ENCODE results near the gene PDE5A. TPM values are rescaled to one million over a fixed set of nuclear protein-coding genes. Genes with fewer than 3 reads are reported as not detected.
"Not testable (repeated sequence)": the region's sequence is repeated elsewhere in the genome, so short reads cannot be mapped to it uniquely, and the experiment has no call there.

PDE5A gene
- polyA plus RNA-seq, 3 donors: 0.80 to 0.82 TPM; not detected in 1

DNA sequence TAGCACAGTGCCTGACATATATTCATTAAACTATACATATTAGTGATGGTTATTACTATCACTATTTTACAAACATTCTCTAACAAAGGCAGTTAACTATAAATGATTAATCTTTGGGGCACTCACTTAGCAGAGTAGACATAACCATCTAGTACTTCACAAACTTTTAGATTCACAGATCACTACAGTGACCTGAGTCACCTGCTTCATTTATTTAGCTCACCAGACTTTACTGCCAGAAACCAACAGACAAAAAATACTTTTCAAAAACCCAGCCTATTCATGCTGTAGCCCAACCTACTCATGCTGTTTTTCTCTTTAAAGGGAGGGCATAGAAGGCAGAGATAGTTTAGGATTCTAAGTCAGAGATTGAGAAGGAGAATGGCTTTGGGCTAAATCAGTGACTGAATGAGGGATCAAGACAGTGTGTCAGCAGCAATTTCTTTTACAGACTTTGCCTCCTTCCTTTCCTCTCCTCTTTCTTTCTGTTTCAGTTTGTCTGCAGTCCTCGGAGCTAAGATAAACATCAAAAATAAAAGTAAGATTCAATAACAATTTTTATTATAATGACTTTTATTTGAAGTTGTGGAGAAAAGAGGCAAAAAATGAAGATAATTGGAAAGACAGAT is 34.7 kb upstream of the PDE5A start:
- Histone ChIP-seq H3K9ac (ENCODE audit: insufficient read depth, low read length, poor library complexity, severe bottlenecking) (no peak overlapping the region), H3K4me2 (replicated peaks; ENCODE audit: extremely low read depth, low read length, poor library complexity, severe bottlenecking) (no peak overlapping the region), H3K4me3 (replicated peaks in 1 of 3; ENCODE audit: low read depth in 2 of 3, low read length in 3 of 3) (no peak overlapping the region), H3K27ac (ENCODE audit: low read depth in 1 of 2, low read length in 2 of 2) (no peak overlapping the region), H4K20me1 (ENCODE audit: insufficient read depth, low read length) (no peaks in the 10 kb centered on the region), H3K4me1 (ENCODE audit: control insufficient read depth in 1 of 2, insufficient read depth in 2 of 2, low read length in 2 of 2) (no peaks in the 10 kb centered on the region), H2AFZ (ENCODE audit: insufficient read depth, low read depth, low read length, poor library complexity, severe bottlenecking) (no peak overlapping the region), H3K9me3 (replicated peaks in 1 of 2; ENCODE audit: control insufficient read depth in 1 of 2, insufficient read depth in 1 of 2, low read length in 2 of 2) (no peaks in the 10 kb centered on the region), H3K36me3 (replicated peaks in 1 of 2; ENCODE audit: control insufficient read depth in 1 of 2, insufficient read depth in 2 of 2, low read length in 2 of 2) (no peaks in the 10 kb centered on the region), H3K79me2 (ENCODE audit: insufficient read depth, low read length) (no peaks in the 10 kb centered on the region), H3K27me3 (ENCODE audit: control insufficient read depth in 2 of 2, insufficient read depth in 2 of 2, low read length in 2 of 2) (no peaks in the 10 kb centered on the region)
- intact Hi-C loops (cut with micrococcal nuclease): no loop called here
- no peak overlapping the region for H3K27ac Mint-ChIP-seq
- H3K9me3 Mint-ChIP-seq: peaks cover 0 to 2% (median 0%) of the 10 kb centered on the region in 7 donors
- TF ChIP-seq, protein P1, sequence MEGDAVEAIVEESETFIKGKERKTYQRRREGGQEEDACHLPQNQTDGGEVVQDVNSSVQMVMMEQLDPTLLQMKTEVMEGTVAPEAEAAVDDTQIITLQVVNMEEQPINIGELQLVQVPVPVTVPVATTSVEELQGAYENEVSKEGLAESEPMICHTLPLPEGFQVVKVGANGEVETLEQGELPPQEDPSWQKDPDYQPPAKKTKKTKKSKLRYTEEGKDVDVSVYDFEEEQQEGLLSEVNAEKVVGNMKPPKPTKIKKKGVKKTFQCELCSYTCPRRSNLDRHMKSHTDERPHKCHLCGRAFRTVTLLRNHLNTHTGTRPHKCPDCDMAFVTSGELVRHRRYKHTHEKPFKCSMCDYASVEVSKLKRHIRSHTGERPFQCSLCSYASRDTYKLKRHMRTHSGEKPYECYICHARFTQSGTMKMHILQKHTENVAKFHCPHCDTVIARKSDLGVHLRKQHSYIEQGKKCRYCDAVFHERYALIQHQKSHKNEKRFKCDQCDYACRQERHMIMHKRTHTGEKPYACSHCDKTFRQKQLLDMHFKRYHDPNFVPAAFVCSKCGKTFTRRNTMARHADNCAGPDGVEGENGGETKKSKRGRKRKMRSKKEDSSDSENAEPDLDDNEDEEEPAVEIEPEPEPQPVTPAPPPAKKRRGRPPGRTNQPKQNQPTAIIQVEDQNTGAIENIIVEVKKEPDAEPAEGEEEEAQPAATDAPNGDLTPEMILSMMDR (IDR thresholded peaks at IDR 0.05): no peak
- H3K27me3 Mint-ChIP-seq (ENCODE audit: low read depth in 3 of 3): peaks cover 0 to 3% (median 2%) of the 10 kb centered on the region in 3 donors
- H3K4me1 Mint-ChIP-seq: no peaks in the 10 kb centered on the region
- H3K4me3 Mint-ChIP-seq: no peak overlapping the region
- no peaks in the 10 kb centered on the region for H3K36me3 Mint-ChIP-seq
- DNase-seq: no peak
- no CpG with 5 or more reads among the region's 1 CpG for WGBS (ENCODE audit: insufficient coverage)

DNA sequence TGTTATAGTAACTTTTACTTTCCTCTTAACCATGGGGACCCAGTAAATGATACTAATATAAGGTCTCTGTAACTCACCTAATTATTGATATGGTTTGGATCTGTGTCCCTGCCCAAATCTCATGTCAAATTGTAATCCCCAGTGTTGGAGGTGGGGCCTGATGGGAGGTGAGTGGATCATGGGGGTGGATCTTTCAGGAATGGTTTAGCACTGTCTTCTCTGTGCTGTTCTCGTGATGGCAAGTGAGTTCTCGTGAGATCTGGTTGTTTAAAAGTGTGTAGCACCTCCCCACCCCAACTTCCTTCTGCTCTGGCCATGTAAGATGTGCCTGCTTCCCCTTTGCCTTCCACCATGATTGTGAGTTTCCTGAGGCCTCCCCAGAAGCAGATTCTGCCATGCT is 34.0 kb upstream of the PDE5A start:
- H3K9me3 ChIP-seq (replicated peaks in 1 of 2; ENCODE audit: control insufficient read depth in 1 of 2, insufficient read depth in 1 of 2, low read length in 2 of 2); H3K9me3 Mint-ChIP-seq; H3K4me2 ChIP-seq (replicated peaks; ENCODE audit: extremely low read depth, low read length, poor library complexity, severe bottlenecking); H2AFZ ChIP-seq (ENCODE audit: insufficient read depth, low read depth, low read length, poor library complexity, severe bottlenecking); H3K27me3 Mint-ChIP-seq (ENCODE audit: low read depth in 3 of 3); H3K27me3 ChIP-seq (ENCODE audit: control insufficient read depth in 2 of 2, insufficient read depth in 2 of 2, low read length in 2 of 2); H3K36me3 Mint-ChIP-seq; H3K27ac Mint-ChIP-seq; H3K9ac ChIP-seq (ENCODE audit: insufficient read depth, low read length, poor library complexity, severe bottlenecking); H3K27ac ChIP-seq (ENCODE audit: low read depth in 1 of 2, low read length in 2 of 2); H3K36me3 ChIP-seq (replicated peaks in 1 of 2; ENCODE audit: control insufficient read depth in 1 of 2, insufficient read depth in 2 of 2, low read length in 2 of 2); DNase-seq; H3K4me3 Mint-ChIP-seq; H3K4me3 ChIP-seq (replicated peaks in 1 of 3; ENCODE audit: low read depth in 2 of 3, low read length in 3 of 3); H3K4me1 Mint-ChIP-seq; H3K79me2 ChIP-seq (ENCODE audit: insufficient read depth, low read length); H4K20me1 ChIP-seq (ENCODE audit: insufficient read depth, low read length); intact Hi-C loops (cut with micrococcal nuclease); H3K4me1 ChIP-seq (ENCODE audit: control insufficient read depth in 1 of 2, insufficient read depth in 2 of 2, low read length in 2 of 2): not testable (repeated sequence)
- WGBS (ENCODE audit: insufficient coverage): no CpG with 5 or more reads among the region's 2 CpGs

All from CD14-positive monocyte (primary cell).